Measurements from ENCODE around the gene IL13RA1. TPM values are rescaled to one million over a fixed set of nuclear protein-coding genes. Genes with fewer than 3 reads are reported as not detected.

The IL13RA1 gene
- 35.6 TPM for total RNA-seq

GRCh38 chrX:118726887-118727685 lies at the start of gene IL13RA1:
Gene IL13RA1, plus strand, starts transcription at chrX:118727606. Its CDS starts 33 bp downstream, at chrX:118727639.

GRCh38 chrX:118823263-118824172 lies 96.1 kb downstream of the IL13RA1 start, which contains the start of gene ZCCHC12:
Gene ZCCHC12, plus strand, starts transcription at chrX:118823824. Its CDS starts 1,421 bp downstream, at chrX:118825245.

Small RNAs within 50 kb of the gene (small RNA-seq; reads per million reads assigned to genes)
- gene RF00566 (ENCODE audit: low replicate concordance) = not detected

Other genes starting within 250 kb of the IL13RA1 start
- gene DOCK11, start 231.8 kb upstream of the IL13RA1 start, total RNA-seq = 22.5 TPM
- 1.2 TPM for gene ZCCHC12, start 96.2 kb downstream of the IL13RA1 start, total RNA-seq
- gene LONRF3, start 247.0 kb downstream of the IL13RA1 start, total RNA-seq = 3.2 TPM

Measured in metanephros (tissue), 2 donors.